ENCODE measurements around the gene GPX5. TPM values are rescaled to one million over a fixed set of nuclear protein-coding genes. Genes with fewer than 3 reads are reported as not detected.
"Not testable (repeated sequence)": the region's sequence is repeated elsewhere in the genome, so short reads cannot be mapped to it uniquely, and the experiment has no call there.

GPX5 gene
- total RNA-seq, 1 experiment from 2014 or later = not detected

DNA sequence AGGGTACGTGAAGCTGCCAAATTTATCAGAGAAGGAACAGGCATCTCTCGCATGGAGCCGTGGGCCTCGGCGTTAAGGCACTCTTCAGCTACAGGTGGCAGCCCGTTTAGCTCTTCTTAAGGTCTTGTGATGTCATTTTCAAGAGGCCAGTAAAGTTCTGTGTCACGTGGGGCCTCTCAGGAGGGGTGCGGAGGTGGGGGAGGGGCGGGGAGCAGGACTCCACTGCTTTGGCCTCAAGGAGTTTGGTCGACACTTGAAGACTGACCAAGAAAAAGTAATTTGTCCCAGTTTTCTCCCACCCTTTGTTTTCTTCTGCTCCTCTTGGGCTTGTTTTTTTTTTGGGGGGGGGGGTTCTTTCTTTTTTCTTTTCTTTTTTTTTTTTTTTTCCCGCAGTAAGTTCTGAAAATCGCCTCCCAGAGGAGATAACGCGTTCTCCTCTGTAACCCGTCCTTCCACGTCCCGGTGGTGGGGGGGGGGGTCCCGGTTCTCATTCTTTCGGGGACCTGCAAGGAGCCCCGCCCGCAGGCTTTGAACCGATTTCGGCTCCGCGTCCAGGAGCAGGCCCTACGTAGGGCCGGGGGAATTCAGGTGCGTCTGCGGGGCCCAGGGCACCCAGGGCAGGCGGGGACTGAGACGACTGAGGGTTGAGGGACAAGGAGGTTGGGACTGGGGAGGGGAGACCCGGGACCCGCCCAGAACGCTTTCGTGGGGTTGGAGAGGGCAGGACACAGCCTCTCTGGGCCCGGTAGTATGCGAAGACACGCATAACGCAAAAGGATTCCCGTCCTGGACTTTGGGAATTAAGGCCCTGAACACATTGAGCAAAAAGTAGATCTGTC, 36.1 kb upstream of the GPX5 start:
- Histone ChIP-seq H3K4me2 (ENCODE audit: low read depth, low read length, poor library complexity, severe bottlenecking) (peak overlapping the region; percentile 53), H3K27me3 (ENCODE audit: low read length) (no peaks in the 10 kb centered on the region), H3K9me2 (replicated peaks; ENCODE audit: insufficient read depth, low read length) (no peaks in the 10 kb centered on the region), H3K79me2 (ENCODE audit: low read length) (no peaks in the 10 kb centered on the region), H3K4me1 (ENCODE audit: low read length) (peaks cover 11% of the 10 kb centered on the region), H3K9me3 (ENCODE audit: low read length) (no peaks in the 10 kb centered on the region), H3K4me3 (ENCODE audit: low read length) (peak overlapping the region; percentile 53; the same call in 1 of the 2 replicates), H3K9ac (ENCODE audit: low read length) (peak overlapping the region; percentile 43; the same call in 1 of the 2 replicates), H3K27ac (ENCODE audit: low read length) (no peak overlapping the region), H4K20me1 (ENCODE audit: insufficient read depth, low read depth, low read length) (no peaks in the 10 kb centered on the region), H3K36me3 (ENCODE audit: insufficient read depth, low read length) (no peaks in the 10 kb centered on the region), H2AFZ (ENCODE audit: low read length) (peak overlapping the region; percentile 33)
- DNase-seq = peak; percentile 67

DNA sequence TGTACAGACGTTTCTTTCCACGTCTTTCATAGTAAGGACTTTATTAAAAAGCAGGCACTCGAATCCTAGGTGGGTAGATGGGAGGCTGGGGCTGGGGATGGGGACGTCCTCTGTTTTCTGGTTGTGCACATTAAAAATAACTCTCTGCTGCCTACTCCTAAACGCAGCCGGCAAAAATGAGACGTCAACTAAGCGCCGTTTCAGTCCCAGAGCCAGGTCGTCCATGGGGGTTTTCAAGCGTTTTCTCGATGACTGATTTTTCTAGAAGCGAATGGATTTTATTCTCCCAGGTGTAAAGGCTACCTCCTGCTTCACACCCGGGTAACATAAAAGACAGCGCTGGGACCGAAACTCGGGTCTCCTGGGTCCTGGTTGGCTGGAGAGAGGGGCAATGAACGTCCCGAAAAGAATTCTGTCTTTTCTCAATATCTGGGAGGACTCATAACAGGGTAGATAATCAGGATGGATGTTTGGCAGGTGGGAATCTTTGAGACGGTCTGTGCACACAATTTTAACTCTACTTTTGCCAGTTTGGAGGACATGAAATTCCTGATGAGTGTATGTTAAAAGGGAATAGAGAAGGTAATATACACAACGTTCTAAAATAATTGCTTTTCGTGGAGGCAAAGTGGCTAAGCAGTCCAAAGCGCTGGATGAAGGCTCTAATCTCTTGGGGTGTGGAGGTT, 35.3 kb upstream of the GPX5 start:
- no peaks in the 10 kb centered on the region for H3K27me3 ChIP-seq (ENCODE audit: low read length)
- H3K27ac ChIP-seq (ENCODE audit: low read length) = no peak overlapping the region
- no peaks in the 10 kb centered on the region for H4K20me1 ChIP-seq (ENCODE audit: insufficient read depth, low read depth, low read length)
- no peaks in the 10 kb centered on the region for H3K9me3 ChIP-seq (ENCODE audit: low read length)
- H3K4me1 ChIP-seq (ENCODE audit: low read length) = peaks cover 11% of the 10 kb centered on the region
- peak overlapping the region; percentile 33; the same call in 1 of the 2 replicates for H2AFZ ChIP-seq (ENCODE audit: low read length)
- H3K9ac ChIP-seq (ENCODE audit: low read length) = no peak overlapping the region
- peak overlapping the region; percentile 53 for H3K4me2 ChIP-seq (ENCODE audit: low read depth, low read length, poor library complexity, severe bottlenecking)
- no peak overlapping the region for H3K4me3 ChIP-seq (ENCODE audit: low read length)
- no peaks in the 10 kb centered on the region for H3K36me3 ChIP-seq (ENCODE audit: insufficient read depth, low read length)
- H3K79me2 ChIP-seq (ENCODE audit: low read length) = no peaks in the 10 kb centered on the region
- no peaks in the 10 kb centered on the region for H3K9me2 ChIP-seq (replicated peaks; ENCODE audit: insufficient read depth, low read length)
- DNase-seq = no peak

DNA sequence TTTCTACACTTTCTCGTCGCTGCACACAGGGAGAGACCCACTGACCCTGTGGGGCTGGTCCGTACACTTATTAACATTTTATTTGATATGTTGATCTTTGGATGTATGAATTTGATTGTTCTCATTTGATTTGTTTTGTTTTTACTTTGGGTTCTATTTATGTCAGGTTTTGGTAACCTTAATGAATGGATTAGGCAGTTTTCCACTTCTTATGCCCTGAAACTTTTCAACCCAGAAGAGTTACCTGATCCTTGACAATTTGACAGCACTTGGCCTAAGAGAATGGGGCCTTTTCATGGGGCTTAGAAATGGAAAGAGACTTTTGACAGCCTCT, 33.7 kb upstream of the GPX5 start:
- peaks cover 11% of the 10 kb centered on the region for H3K4me1 ChIP-seq (ENCODE audit: low read length)
- no peak overlapping the region for H3K27ac ChIP-seq (ENCODE audit: low read length)
- H3K79me2 ChIP-seq (ENCODE audit: low read length) = no peaks in the 10 kb centered on the region

GRCh38 chr6:28496099-28496779, 29.4 kb upstream of the GPX5 start:
- Histone ChIP-seq H2AFZ (ENCODE audit: low read length) (no peak overlapping the region), H3K36me3 (ENCODE audit: insufficient read depth, low read length) (no peaks in the 10 kb centered on the region), H3K4me1 (ENCODE audit: low read length) (no peaks in the 10 kb centered on the region), H3K9ac (ENCODE audit: low read length) (no peak overlapping the region), H3K9me2 (replicated peaks; ENCODE audit: insufficient read depth, low read length) (no peaks in the 10 kb centered on the region), H3K4me2 (ENCODE audit: low read depth, low read length, poor library complexity, severe bottlenecking) (no peak overlapping the region), H3K27ac (ENCODE audit: low read length) (no peak overlapping the region), H4K20me1 (ENCODE audit: insufficient read depth, low read depth, low read length) (no peaks in the 10 kb centered on the region), H3K79me2 (ENCODE audit: low read length) (no peaks in the 10 kb centered on the region), H3K9me3 (ENCODE audit: low read length) (no peaks in the 10 kb centered on the region), H3K27me3 (ENCODE audit: low read length) (no peaks in the 10 kb centered on the region), H3K4me3 (ENCODE audit: low read length) (no peak overlapping the region)
- DNase-seq = no peak

More for the DNA sequence above, 33.7 kb upstream of the GPX5 start:
- no peaks in the 10 kb centered on the region for H3K36me3 ChIP-seq (ENCODE audit: insufficient read depth, low read length)
- no peak overlapping the region for H3K4me3 ChIP-seq (ENCODE audit: low read length)
- H3K27me3 ChIP-seq (ENCODE audit: low read length) = no peaks in the 10 kb centered on the region
- no peaks in the 10 kb centered on the region for H4K20me1 ChIP-seq (ENCODE audit: insufficient read depth, low read depth, low read length)
- no peak for DNase-seq
- H3K9me3 ChIP-seq (ENCODE audit: low read length) = no peaks in the 10 kb centered on the region
- no peak overlapping the region for H3K4me2 ChIP-seq (ENCODE audit: low read depth, low read length, poor library complexity, severe bottlenecking)
- no peak overlapping the region for H2AFZ ChIP-seq (ENCODE audit: low read length)
- H3K9me2 ChIP-seq (replicated peaks; ENCODE audit: insufficient read depth, low read length) = no peaks in the 10 kb centered on the region
- no peak overlapping the region for H3K9ac ChIP-seq (ENCODE audit: low read length)

- Histone ChIP-seq H2AFZ (ENCODE audit: low read length) (no peak overlapping the region), H3K79me2 (ENCODE audit: low read length) (no peaks in the 10 kb centered on the region), H3K27ac (ENCODE audit: low read length) (no peak overlapping the region), H3K27me3 (ENCODE audit: low read length) (no peaks in the 10 kb centered on the region), H3K4me1 (ENCODE audit: low read length) (no peaks in the 10 kb centered on the region), H3K9me3 (ENCODE audit: low read length) (no peaks in the 10 kb centered on the region), H3K9me2 (replicated peaks; ENCODE audit: insufficient read depth, low read length) (no peaks in the 10 kb centered on the region), H3K4me3 (ENCODE audit: low read length) (no peak overlapping the region), H3K9ac (ENCODE audit: low read length) (no peak overlapping the region), H3K4me2 (ENCODE audit: low read depth, low read length, poor library complexity, severe bottlenecking) (no peak overlapping the region), H4K20me1 (ENCODE audit: insufficient read depth, low read depth, low read length) (no peaks in the 10 kb centered on the region), H3K36me3 (ENCODE audit: insufficient read depth, low read length) (no peaks in the 10 kb centered on the region)
- no peak for DNase-seq
These were observed 28.4 kb upstream of the GPX5 start for GRCh38 chr6:28497306-28497705.

DNA sequence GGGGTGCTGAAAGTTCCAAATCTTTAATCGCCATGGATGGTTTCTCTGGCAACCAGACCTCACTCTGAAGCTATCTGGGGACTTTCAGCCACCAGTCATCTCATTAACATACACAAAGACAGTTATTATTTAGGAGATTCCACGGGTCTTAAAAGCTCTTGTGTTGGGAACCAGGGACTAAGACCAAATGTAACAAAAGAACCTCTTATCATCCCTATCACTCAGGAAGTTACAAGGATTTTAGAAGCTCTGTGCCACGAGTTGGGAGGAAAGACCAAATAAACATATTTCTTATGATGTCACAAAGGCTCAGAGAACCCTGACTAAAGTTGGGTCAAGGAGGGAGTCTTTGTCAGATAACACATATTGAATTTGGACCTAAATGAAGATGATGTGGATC, 27.8 kb upstream of the GPX5 start:
- Histone ChIP-seq H3K9ac (ENCODE audit: low read length) (no peak overlapping the region), H2AFZ (ENCODE audit: low read length) (no peak overlapping the region)
- no peak for DNase-seq

GRCh38 chr6:28501259-28501658, 24.4 kb upstream of the GPX5 start:
- no peaks in the 10 kb centered on the region for H3K9me3 ChIP-seq (ENCODE audit: low read length)
- H3K4me3 ChIP-seq (ENCODE audit: low read length) = no peak overlapping the region
- no peak overlapping the region for H3K27ac ChIP-seq (ENCODE audit: low read length)
- no peaks in the 10 kb centered on the region for H3K4me1 ChIP-seq (ENCODE audit: low read length)
- DNase-seq = no peak
- H3K79me2 ChIP-seq (ENCODE audit: low read length) = no peaks in the 10 kb centered on the region
- H3K4me2 ChIP-seq (ENCODE audit: low read depth, low read length, poor library complexity, severe bottlenecking) = no peak overlapping the region
- H3K36me3 ChIP-seq (ENCODE audit: insufficient read depth, low read length) = no peaks in the 10 kb centered on the region
- no peak overlapping the region for H3K9ac ChIP-seq (ENCODE audit: low read length)
- no peaks in the 10 kb centered on the region for H4K20me1 ChIP-seq (ENCODE audit: insufficient read depth, low read depth, low read length)
- no peaks in the 10 kb centered on the region for H3K27me3 ChIP-seq (ENCODE audit: low read length)
- H3K9me2 ChIP-seq (replicated peaks; ENCODE audit: insufficient read depth, low read length) = no peaks in the 10 kb centered on the region
- H2AFZ ChIP-seq (ENCODE audit: low read length) = no peak overlapping the region

More for the DNA sequence above, 27.8 kb upstream of the GPX5 start:
- no peaks in the 10 kb centered on the region for H4K20me1 ChIP-seq (ENCODE audit: insufficient read depth, low read depth, low read length)
- H3K36me3 ChIP-seq (ENCODE audit: insufficient read depth, low read length) = no peaks in the 10 kb centered on the region
- H3K4me1 ChIP-seq (ENCODE audit: low read length) = no peaks in the 10 kb centered on the region
- no peak overlapping the region for H3K4me3 ChIP-seq (ENCODE audit: low read length)
- H3K9me3 ChIP-seq (ENCODE audit: low read length) = no peaks in the 10 kb centered on the region
- H3K9me2 ChIP-seq (replicated peaks; ENCODE audit: insufficient read depth, low read length) = no peaks in the 10 kb centered on the region
- no peaks in the 10 kb centered on the region for H3K79me2 ChIP-seq (ENCODE audit: low read length)
- no peak overlapping the region for H3K4me2 ChIP-seq (ENCODE audit: low read depth, low read length, poor library complexity, severe bottlenecking)
- no peak overlapping the region for H3K27ac ChIP-seq (ENCODE audit: low read length)
- no peaks in the 10 kb centered on the region for H3K27me3 ChIP-seq (ENCODE audit: low read length)

GRCh38 chr6:28502136-28502535, 23.5 kb upstream of the GPX5 start:
- not testable (repeated sequence) for H3K9ac ChIP-seq (ENCODE audit: low read length); H4K20me1 ChIP-seq (ENCODE audit: insufficient read depth, low read depth, low read length); DNase-seq; H3K9me2 ChIP-seq (replicated peaks; ENCODE audit: insufficient read depth, low read length); H3K27ac ChIP-seq (ENCODE audit: low read length); H3K27me3 ChIP-seq (ENCODE audit: low read length); H3K4me2 ChIP-seq (ENCODE audit: low read depth, low read length, poor library complexity, severe bottlenecking); H3K4me1 ChIP-seq (ENCODE audit: low read length); H2AFZ ChIP-seq (ENCODE audit: low read length); H3K9me3 ChIP-seq (ENCODE audit: low read length); H3K4me3 ChIP-seq (ENCODE audit: low read length); H3K36me3 ChIP-seq (ENCODE audit: insufficient read depth, low read length); H3K79me2 ChIP-seq (ENCODE audit: low read length)

Data from Karpas-422 (cell line).